K562 (cell line): ENCODE results near the gene TEDDM1. TPM values are rescaled to one million over a fixed set of nuclear protein-coding genes. Genes with fewer than 3 reads are reported as not detected.
A peak's percentile ranks its signal among the peaks of the same experiment; 100 is the strongest.

Source experiments
- CC2D1A ChIP-seq: fragments of 450-650 bp; IDR thresholded peaks from 2 replicates; pipeline ENCODE4 v1.6.1; 2017; ENCODE audit warnings: mild to moderate bottlenecking
- CTBP1 ChIP-seq: fragments of 450-650 bp; IDR thresholded peaks from 2 replicates; pipeline ENCODE4 v1.6.1; 2016; ENCODE audit warnings: borderline replicate concordance
- DDX20 ChIP-seq: fragments of 450-650 bp; IDR thresholded peaks from 2 replicates; pipeline ENCODE4 v1.6.1; 2016; ENCODE audit warnings: missing genetic modification characterization, low read depth, mild to moderate bottlenecking, missing compliant biosample characterization, moderate library complexity
- EGR1 ChIP-seq: fragments of 450-650 bp; conservative IDR thresholded peaks from 2 replicates; pipeline ENCODE4 v1.6.1; 2017; ENCODE audit warnings: mild to moderate bottlenecking
- HDAC2 ChIP-seq: fragments of 450-650 bp; IDR thresholded peaks from 2 replicates; pipeline ENCODE4 v1.6.1; 2016; ENCODE audit warnings: mild to moderate bottlenecking
- JUND ChIP-seq, 2 experiments: IDR thresholded peaks; 2 replicates in 1 of 2; 3 replicates in 1 of 2; pipeline ENCODE4 v1.6.1; 2011; ENCODE audit warnings: borderline replicate concordance in 2 of 2, low read depth in 2 of 2, low read length in 2 of 2, improper control_type of control experiment in 1 of 2, missing biosample characterization in 1 of 2, missing genetic modification characterization in 1 of 2, missing genetic modification reagents in 1 of 2
- NFE2L1 ChIP-seq: fragments of 450-650 bp; IDR thresholded peaks from 2 replicates; pipeline ENCODE4 v1.6.1; 2016; ENCODE audit warnings: missing genetic modification characterization, low read depth, mild to moderate bottlenecking, missing compliant biosample characterization, moderate library complexity, borderline replicate concordance
- NR2C1 ChIP-seq, 2 experiments: fragments of 450-650 bp; IDR thresholded peaks; 2 replicates each; pipeline ENCODE4 v1.6.1; 2017; ENCODE audit warnings: mild to moderate bottlenecking in 2 of 2, antibody characterized with exemption in 1 of 2, inconsistent platforms in 1 of 2, missing compliant biosample characterization in 1 of 2, missing genetic modification characterization in 1 of 2
- POLR2AphosphoS5 ChIP-seq: IDR thresholded peaks from 2 replicates; pipeline ENCODE4 v1.6.1; 2011; ENCODE audit warnings: mild to moderate bottlenecking, low read depth, low read length, moderate library complexity; ENCODE audit not compliant: control insufficient read depth, insufficient read depth
- POLR2G ChIP-seq: fragments of 200-400 bp; formaldehyde crosslinking; IDR thresholded peaks from 2 replicates; pipeline ENCODE4 v1.6.1; 2017; ENCODE audit warnings: low read depth, mild to moderate bottlenecking, antibody characterized with exemption, low read length, moderate library complexity
- RHOXF2B ChIP-seq: fragments of 250-450 bp; sonication (Bioruptor Pico); conservative IDR thresholded peaks from 2 replicates; pipeline ENCODE4 v1.5.1; 2021
- ZBTB11 ChIP-seq, 3 experiments: fragments of 200-800 bp in 1 of 3; fragments of 250-450 bp in 1 of 3; fragments of 450-650 bp in 1 of 3; sonication (Bioruptor Pico) in 1 of 3; sonication (Bioruptor generic) in 1 of 3; formaldehyde crosslinking in 1 of 3; IDR thresholded peaks; 2 replicates each; pipeline versions ENCODE4 v1.6.1 to v1.8.0; 2016 to 2022; ENCODE audit warnings: mild to moderate bottlenecking in 2 of 3, missing genetic modification characterization in 2 of 3, missing compliant biosample characterization in 1 of 3, moderate library complexity in 1 of 3
- ZNF133 ChIP-seq: fragments of 250-450 bp; sonication (Bioruptor Pico); IDR thresholded peaks from 2 replicates; pipeline ENCODE4 v1.4.0; 2020; ENCODE audit warnings: mild to moderate bottlenecking
- ZNF197 ChIP-seq: fragments of 200-800 bp; sonication (Bioruptor generic); IDR thresholded peaks from 2 replicates; pipeline ENCODE4 v1.6.1; 2016; ENCODE audit warnings: low read depth, missing genetic modification characterization, missing compliant biosample characterization
- ZNF384 ChIP-seq: IDR thresholded peaks from 2 replicates; pipeline ENCODE4 v1.6.1; 2012; ENCODE audit warnings: low read depth, low read length, improper control_type of control experiment
- polyA plus RNA-seq, 8 experiments: library from polyadenylated mRNA; depleted of rRNA in 4 of 8; stranded (reverse) in 5 of 8; unstranded in 3 of 8; fragments of >200 nt; fragmentation: Nextera tagmentation in 2 of 8; fragmentation: Illumina TruSeq in 1 of 8; extraction: Ambion mirVana in 2 of 8; extraction: Trizol in 1 of 8; gene quantifications; 2 replicates each; pipeline versions ENCODE4 v1.2.1 to v1.2.3, GENCODE V29; 2011 to 2014; ENCODE audit warnings: inconsistent platforms in 1 of 8, missing spikeins in 1 of 8
- total RNA-seq, 7 experiments: library from RNA; depleted of rRNA in 6 of 7; stranded (reverse); fragments of >200 nt in 6 of 7; fragmentation: Illumina TruSeq in 2 of 7; extraction: Trizol in 2 of 7; gene quantifications; 2 replicates each; pipeline versions ENCODE4 v1.2.1 to v1.2.3, GENCODE V29; 2011 to 2021; ENCODE audit warnings: low replicate concordance in 1 of 7
- TF ChIP-seq, protein P1 (sequence below): fragments of 250-450 bp; sonication (Bioruptor Pico); IDR thresholded peaks from 2 replicates; pipeline ENCODE4 v1.8.0; 2022; ENCODE audit warnings: moderate library complexity, mild to moderate bottlenecking, inconsistent platforms
- TF ChIP-seq, protein P2 (sequence below): sonication (generic); formaldehyde crosslinking; IDR thresholded peaks from 2 replicates; pipeline ENCODE4 v1.8.1; 2023; ENCODE audit warnings: mild to moderate bottlenecking, missing genetic modification reagents, moderate library complexity

The TEDDM1 gene
- total and polyA plus RNA-seq, 9 of the 15 experiments (the other 6 are each of a cell fraction or from before 2014, with no cell fraction given): not detected

DNA sequence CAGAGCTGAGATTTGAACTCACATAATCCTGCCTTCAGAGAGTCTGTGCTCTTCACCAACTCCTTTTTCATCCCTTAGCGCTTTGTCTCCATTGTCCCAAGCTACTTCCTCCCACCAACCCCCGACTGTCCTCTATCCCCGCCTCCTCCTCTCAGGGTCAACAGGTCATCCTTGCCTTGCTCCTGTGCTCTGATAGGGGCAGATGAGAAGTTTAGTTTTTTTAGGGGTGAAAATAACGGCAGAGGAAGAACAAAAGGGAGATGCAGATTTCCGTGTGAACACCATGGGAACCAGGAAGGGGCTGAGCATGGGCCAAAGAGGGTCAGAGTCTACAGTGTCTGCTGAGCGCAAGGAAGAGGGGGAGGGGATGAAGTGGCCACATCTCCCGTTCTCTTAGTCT lies 40.8 kb downstream of the TEDDM1 start (continued):
- TF ChIP-seq, protein P1, sequence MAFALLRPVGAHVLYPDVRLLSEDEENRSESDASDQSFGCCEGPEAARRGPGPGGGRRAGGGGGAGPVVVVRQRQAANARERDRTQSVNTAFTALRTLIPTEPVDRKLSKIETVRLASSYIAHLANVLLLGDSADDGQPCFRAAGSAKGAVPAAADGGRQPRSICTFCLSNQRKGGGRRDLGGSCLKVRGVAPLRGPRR (CRISPR knock-in tag): no peak
- TF ChIP-seq DDX20 (tag) (no peak), NFE2L1 (tag) (no peak), ZNF197 (CRISPR knock-in tag) (0 out of 2 replicates have a peak, but pooled peaks have one; percentile 12), ZNF133 (CRISPR knock-in tag) (no peak), POLR2AphosphoS5 (0 out of 2 replicates have a peak, but pooled peaks have one; percentile 15), ZBTB11 (CRISPR knock-in tag; IDR thresholded peaks at IDR 0.05) (no peak), NR2C1 (IDR thresholded peaks at IDR 0.05) (peak; percentile 82), NR2C1 (tag; IDR thresholded peaks at IDR 0.05) (peak; percentile 80), HDAC2 (peak; percentile 70; the same call in 1 of the 2 replicates), POLR2G (no peak), JUND (IDR thresholded peaks at IDR 0.05; ENCODE audit: borderline replicate concordance, low read depth, low read length) (no peak), JUND (tag; IDR thresholded peaks at IDR 0.05; ENCODE audit: borderline replicate concordance, low read depth, low read length) (peak; percentile 12; the same call in 1 of the 3 replicates), RHOXF2B (CRISPR knock-in tag) (no peak), CTBP1 (peak; percentile 34; the same call in 1 of the 2 replicates), CC2D1A (no peak), ZNF384 (0 out of 2 replicates have a peak, but pooled peaks have one; percentile 6), EGR1 (peak; percentile 56)
- TF ChIP-seq, protein P2, sequence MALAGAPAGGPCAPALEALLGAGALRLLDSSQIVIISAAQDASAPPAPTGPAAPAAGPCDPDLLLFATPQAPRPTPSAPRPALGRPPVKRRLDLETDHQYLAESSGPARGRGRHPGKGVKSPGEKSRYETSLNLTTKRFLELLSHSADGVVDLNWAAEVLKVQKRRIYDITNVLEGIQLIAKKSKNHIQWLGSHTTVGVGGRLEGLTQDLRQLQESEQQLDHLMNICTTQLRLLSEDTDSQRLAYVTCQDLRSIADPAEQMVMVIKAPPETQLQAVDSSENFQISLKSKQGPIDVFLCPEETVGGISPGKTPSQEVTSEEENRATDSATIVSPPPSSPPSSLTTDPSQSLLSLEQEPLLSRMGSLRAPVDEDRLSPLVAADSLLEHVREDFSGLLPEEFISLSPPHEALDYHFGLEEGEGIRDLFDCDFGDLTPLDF (CRISPR knock-in tag): no peak
